ENCODE results near the gene SLC9B1. TPM values are rescaled to one million over a fixed set of nuclear protein-coding genes. Genes with fewer than 3 reads are reported as not detected.
A peak's percentile ranks its signal among the peaks of the same experiment; 100 is the strongest.

The SLC9B1 gene
- total and polyA plus RNA-seq, 7 experiments from 2014 or later: 1.4 to 7.2 (median 3.4) TPM

- peak overlapping the region in 2 of 10 donors; percentile 16 to 46 for H3K4me3 Mint-ChIP-seq
Observed at GRCh38 chr4:102871772-102872171, 147.7 kb downstream of the SLC9B1 start.

GRCh38 chr4:102869569-102870197 is 149.8 kb downstream of the SLC9B1 start:
- Histone ChIP-seq H3K9me3 (ENCODE audit: control insufficient read depth in 2 of 3, low read length in 3 of 3) (no peaks in the 10 kb centered on the region), H3K27ac (ENCODE audit: low read depth, low read length) (peak overlapping the region; percentile 99), H3K4me3 (ENCODE audit: low read length) (peak overlapping the region; percentile 95), H3K4me1 (ENCODE audit: control insufficient read depth in 2 of 2, insufficient read depth in 2 of 2, low read length in 2 of 2) (peaks cover 16 to 24% of the 10 kb centered on the region in 2 donors), H3K36me3 (ENCODE audit: control insufficient read depth in 2 of 3, insufficient read depth in 3 of 3, low read length in 3 of 3) (peaks cover 0 to 2% (median 0%) of the 10 kb centered on the region in 3 experiments), H3K27me3 (ENCODE audit: control insufficient read depth in 2 of 2, insufficient read depth in 2 of 2, low read length in 2 of 2) (no peaks in the 10 kb centered on the region)
- ChIA-PET POLR2A (interaction anchor here (0.6 to 4.4 kb wide), 26 partner anchors 8 to 1522 kb away, joined by 3 to 173 read pairs (median 3); partner anchors contain the start of genes MANBA, PPP3CA, SLC9B1 and SLC9B2), CTCF (interaction anchor here (0.5 to 1.7 kb wide), 5 partner anchors 42 to 245 kb away, joined by 3 to 13 read pairs (median 3); partner anchors contain the start of gene UBE2D3)
- H3K27ac Mint-ChIP-seq: peak overlapping the region; percentile 98 to 100 (median 99)
- intact Hi-C loops (cut with micrococcal nuclease): loop anchor here (1.0 to 5.0 kb wide), 14 partner anchors 41 to 1523 kb away; partner anchors contain the start of genes PPP3CA (in 2 of the 2), SLC9B2 (in 2 of the 2), BDH2 (in 1 of the 2) and CENPE (in 1 of the 2)
- ATAC-seq (peak; percentile 37), DNase-seq (peak in 1 of 9 donors; percentile 8)
- H3K27me3 Mint-ChIP-seq: no peaks in the 10 kb centered on the region
- peak overlapping the region; percentile 88 to 100 (median 96) for H3K4me3 Mint-ChIP-seq
- H3K9me3 Mint-ChIP-seq: peaks cover 0 to 16% (median 0%) of the 10 kb centered on the region in 11 donors
- peaks cover 30 to 76% (median 66%) of the 10 kb centered on the region in 7 donors for H3K4me1 Mint-ChIP-seq
- peaks cover 3 to 32% (median 14%) of the 10 kb centered on the region in 5 donors for H3K36me3 Mint-ChIP-seq

More at GRCh38 chr4:102871772-102872171, 147.7 kb downstream of the SLC9B1 start:
- ATAC-seq (no peak), DNase-seq (no peak)
- H3K9me3 ChIP-seq (ENCODE audit: control insufficient read depth in 2 of 3, low read length in 3 of 3): peaks cover 0 to 4% (median 0%) of the 10 kb centered on the region in 3 experiments
- H3K27me3 Mint-ChIP-seq: no peaks in the 10 kb centered on the region
- peaks cover 27 to 59% (median 49%) of the 10 kb centered on the region in 7 donors for H3K4me1 Mint-ChIP-seq
- peaks cover 0 to 8% (median 0%) of the 10 kb centered on the region in 3 experiments for H3K36me3 ChIP-seq (ENCODE audit: control insufficient read depth in 2 of 3, insufficient read depth in 3 of 3, low read length in 3 of 3)
- H3K27ac Mint-ChIP-seq: peak overlapping the region in 4 of 9 donors; percentile 15 to 35 (median 23)
- H3K9me3 Mint-ChIP-seq: peaks cover 0 to 18% (median 0%) of the 10 kb centered on the region in 11 donors
- CTCF ChIA-PET: no interaction called here
- no peak overlapping the region for H3K4me3 ChIP-seq (ENCODE audit: low read length)
- peaks cover 6 to 44% (median 32%) of the 10 kb centered on the region in 5 donors for H3K36me3 Mint-ChIP-seq
- H3K27ac ChIP-seq (ENCODE audit: low read depth, low read length): no peak overlapping the region
- no peaks in the 10 kb centered on the region for H3K27me3 ChIP-seq (ENCODE audit: control insufficient read depth in 2 of 2, insufficient read depth in 2 of 2, low read length in 2 of 2)
- H3K4me1 ChIP-seq (ENCODE audit: control insufficient read depth in 2 of 2, insufficient read depth in 2 of 2, low read length in 2 of 2): peaks cover 12 to 24% of the 10 kb centered on the region in 2 donors
- POLR2A ChIA-PET: interaction anchor here (4.2 kb wide), 1 partner anchor 44 kb away, joined by 24 read pairs; the partner anchor contains the start of gene UBE2D3
- intact Hi-C loops (cut with micrococcal nuclease): no loop called here

- peak; percentile 90 for ATAC-seq
- H3K4me3 ChIP-seq (ENCODE audit: low read length): peak within 1 kb of the TSS; percentile 95
- H3K27me3 ChIP-seq (ENCODE audit: control insufficient read depth in 2 of 2, insufficient read depth in 2 of 2, low read length in 2 of 2): no peaks in the 10 kb centered on the region
- Mint-ChIP-seq H3K36me3 (peaks cover 3 to 30% (median 13%) of the 10 kb centered on the region in 5 donors), H3K4me3 (peak within 1 kb of the TSS; percentile 88 to 100 (median 96)), H3K27ac (peak within 1 kb of the TSS; percentile 98 to 100 (median 99)), H3K4me1 (peaks cover 32 to 80% (median 71%) of the 10 kb centered on the region in 7 donors), H3K27me3 (no peaks in the 10 kb centered on the region), H3K9me3 (peaks cover 0 to 15% (median 0%) of the 10 kb centered on the region in 11 donors)
- intact Hi-C loops (cut with micrococcal nuclease): loop anchor here (1.0 to 5.0 kb wide), 19 partner anchors 41 to 1522 kb away; partner anchors contain the start of genes BDH2 (in 2 of the 2), CENPE (in 2 of the 2), MANBA (in 2 of the 2) and PPP3CA (in 2 of the 2)
- POLR2A ChIA-PET: interaction anchor here (0.6 to 4.4 kb wide), 32 partner anchors 8 to 1521 kb away, joined by 3 to 173 read pairs (median 3); partner anchors contain the start of genes MANBA, PPP3CA, SLC39A8 and SLC9B1
- peak within 1 kb of the TSS; percentile 99 for H3K27ac ChIP-seq (ENCODE audit: low read depth, low read length)
- DNase-seq: peak; percentile 87 to 95 (median 92)
- CTCF ChIA-PET: interaction anchor here (0.5 to 1.7 kb wide), 5 partner anchors 41 to 244 kb away, joined by 3 to 13 read pairs (median 3); partner anchors contain the start of gene UBE2D3
- H3K9me3 ChIP-seq (ENCODE audit: control insufficient read depth in 2 of 3, low read length in 3 of 3): no peaks in the 10 kb centered on the region
- peaks cover 16 to 28% of the 10 kb centered on the region in 2 donors for H3K4me1 ChIP-seq (ENCODE audit: control insufficient read depth in 2 of 2, insufficient read depth in 2 of 2, low read length in 2 of 2)
- H3K36me3 ChIP-seq (ENCODE audit: control insufficient read depth in 2 of 3, insufficient read depth in 3 of 3, low read length in 3 of 3): no peaks in the 10 kb centered on the region
Observed at GRCh38 chr4:102868781-102869568, 150.5 kb downstream of the SLC9B1 start, which contains the start of gene CISD2. Gene CISD2, plus strand, starts transcription at chr4:102868992. Its CDS starts 93 bp downstream, at chr4:102869085.

- Histone ChIP-seq H3K9me3 (ENCODE audit: control insufficient read depth in 2 of 3, low read length in 3 of 3) (no peaks in the 10 kb centered on the region), H3K27me3 (ENCODE audit: control insufficient read depth in 2 of 2, insufficient read depth in 2 of 2, low read length in 2 of 2) (no peaks in the 10 kb centered on the region), H3K36me3 (ENCODE audit: control insufficient read depth in 2 of 3, insufficient read depth in 3 of 3, low read length in 3 of 3) (no peaks in the 10 kb centered on the region), H3K4me3 (ENCODE audit: low read length) (peak overlapping the region; percentile 95), H3K4me1 (ENCODE audit: control insufficient read depth in 2 of 2, insufficient read depth in 2 of 2, low read length in 2 of 2) (peaks cover 16 to 28% of the 10 kb centered on the region in 2 donors), H3K27ac (ENCODE audit: low read depth, low read length) (peak overlapping the region; percentile 99)
- POLR2A ChIA-PET: interaction anchor here (0.8 to 4.4 kb wide), 16 partner anchors 41 to 523 kb away, joined by 3 to 173 read pairs (median 4); partner anchors contain the start of genes MANBA, SLC39A8, SLC9B2 and UBE2D3
- peak overlapping the region; percentile 88 to 100 (median 96) for H3K4me3 Mint-ChIP-seq
- H3K4me1 Mint-ChIP-seq: peaks cover 32 to 78% (median 70%) of the 10 kb centered on the region in 7 donors
- ATAC-seq: no peak
- CTCF ChIA-PET: interaction anchor here (1.7 kb wide), 1 partner anchor 41 kb away, joined by 13 read pairs; the partner anchor contains the start of gene UBE2D3
- intact Hi-C loops (cut with micrococcal nuclease): loop anchor here (1.0 to 5.0 kb wide), 16 partner anchors 41 to 1521 kb away; partner anchors contain the start of genes BDH2 (in 2 of the 2), CENPE (in 2 of the 2), PPP3CA (in 2 of the 2) and SLC9B2 (in 2 of the 2)
- DNase-seq: peak in 2 of 9 donors; percentile 0 to 49
- H3K36me3 Mint-ChIP-seq: peaks cover 0 to 29% (median 8%) of the 10 kb centered on the region in 5 donors
- H3K9me3 Mint-ChIP-seq: peaks cover 0 to 15% (median 0%) of the 10 kb centered on the region in 11 donors
- no peaks in the 10 kb centered on the region for H3K27me3 Mint-ChIP-seq
- peak overlapping the region; percentile 97 to 100 (median 98) for H3K27ac Mint-ChIP-seq
Observed at GRCh38 chr4:102868153-102868780, 151.2 kb downstream of the SLC9B1 start.

- POLR2A ChIA-PET: interaction anchor here (0.8 to 4.4 kb wide), 9 partner anchors 40 to 523 kb away, joined by 3 to 173 read pairs (median 6); partner anchors contain the start of genes MANBA, SLC39A8, SLC9B2 and UBE2D3
- H3K36me3 ChIP-seq (ENCODE audit: control insufficient read depth in 2 of 3, insufficient read depth in 3 of 3, low read length in 3 of 3): no peaks in the 10 kb centered on the region
- H3K4me3 Mint-ChIP-seq: peak overlapping the region; percentile 88 to 100 (median 96)
- no peaks in the 10 kb centered on the region for H3K27me3 Mint-ChIP-seq
- H3K9me3 Mint-ChIP-seq: peaks cover 0 to 14% (median 0%) of the 10 kb centered on the region in 11 donors
- no peaks in the 10 kb centered on the region for H3K9me3 ChIP-seq (ENCODE audit: control insufficient read depth in 2 of 3, low read length in 3 of 3)
- peaks cover 0 to 29% (median 4%) of the 10 kb centered on the region in 5 donors for H3K36me3 Mint-ChIP-seq
- H3K4me1 Mint-ChIP-seq: peaks cover 24 to 78% (median 65%) of the 10 kb centered on the region in 7 donors
- H3K4me1 ChIP-seq (ENCODE audit: control insufficient read depth in 2 of 2, insufficient read depth in 2 of 2, low read length in 2 of 2): peaks cover 16 to 28% of the 10 kb centered on the region in 2 donors
- DNase-seq (peak in 1 of 9 donors; percentile 5), ATAC-seq (no peak)
- H3K4me3 ChIP-seq (ENCODE audit: low read length): peak overlapping the region; percentile 95
- no peaks in the 10 kb centered on the region for H3K27me3 ChIP-seq (ENCODE audit: control insufficient read depth in 2 of 2, insufficient read depth in 2 of 2, low read length in 2 of 2)
- CTCF ChIA-PET: no interaction called here
- intact Hi-C loops (cut with micrococcal nuclease): loop anchor here (1.0 to 5.0 kb wide), 16 partner anchors 40 to 1521 kb away; partner anchors contain the start of genes BDH2 (in 2 of the 2), CENPE (in 2 of the 2), PPP3CA (in 2 of the 2) and SLC9B2 (in 2 of the 2)
- H3K27ac Mint-ChIP-seq: peak overlapping the region; percentile 97 to 100 (median 98)
- peak overlapping the region; percentile 99 for H3K27ac ChIP-seq (ENCODE audit: low read depth, low read length)
Observed at GRCh38 chr4:102867278-102868152, 152.0 kb downstream of the SLC9B1 start.
